C4-2B (cell line): Measurements from ENCODE around the gene SMCO4.

ENCODE experiments used
- CTCF ChIP-seq: fragments of 450-650 bp; conservative IDR thresholded peaks from 2 replicates; pipeline ENCODE4 v1.5.1; 2017; ENCODE audit warnings: mild to moderate bottlenecking
- ZFX ChIP-seq: fragments of 450-650 bp; IDR thresholded peaks from 2 replicates; pipeline ENCODE4 v1.6.1; 2017

- TF ChIP-seq CTCF (no peak), ZFX (no peak)
Measured at GRCh38 chr11:93480256-93480655, 62.9 kb downstream of the SMCO4 start.
